Measurements from ENCODE around the gene RAB6B.

- TF ChIP-seq CTCF (IDR thresholded peaks at IDR 0.05; ENCODE audit: low read depth, low read length), result no peak
- TF ChIP-seq POLR2A (IDR thresholded peaks at IDR 0.05; ENCODE audit: extremely low read depth, insufficient read length), result no peak
- TF ChIP-seq MAX (IDR thresholded peaks at IDR 0.05; ENCODE audit: low read depth, low read length), result no peak
Observed at GRCh38 chr3:133856316-133856715, 39.4 kb downstream of the RAB6B start.

Measured in NB4 (cell line).